Small intestine (tissue), 7 donors: Measurements from ENCODE around the gene FAAP100. TPM values are rescaled to one million over a fixed set of nuclear protein-coding genes. Genes with fewer than 3 reads are reported as not detected.
"Not testable (repeated sequence)": the region's sequence is repeated elsewhere in the genome, so short reads cannot be mapped to it uniquely, and the experiment has no call there.

Source experiments
- DNase-seq, 2 donors: peaks; one replicate each; pipeline versions ENCODE4 v3.0.0 to v3.0.0-alpha.2; 2013
- FAIRE-seq: peaks from 2 replicates; lab custom pipeline; 2012; peaks lifted over from hg19 to GRCh38; lab: Jason Lieb, UNC
- H3K27ac ChIP-seq, 3 donors: one replicate each; pipeline ENCODE4 v1.5.1; 2013; ENCODE audit warnings: low read length in 2 of 3, mild to moderate bottlenecking in 2 of 3, control low read depth in 1 of 3, inconsistent platforms in 1 of 3, low read depth in 1 of 3, moderate library complexity in 1 of 3
- H3K27me3 ChIP-seq, 3 donors: one replicate each; pipeline ENCODE4 v1.6.1; 2013; ENCODE audit warnings: low read length in 3 of 3, inconsistent platforms in 1 of 3; ENCODE audit not compliant: control insufficient read depth in 3 of 3, insufficient read depth in 3 of 3
- H3K36me3 ChIP-seq, 3 donors: one replicate each; pipeline ENCODE4 v1.6.1; 2013; ENCODE audit warnings: low read length in 3 of 3, inconsistent platforms in 1 of 3, low read depth in 1 of 3, mild to moderate bottlenecking in 1 of 3, moderate library complexity in 1 of 3; ENCODE audit not compliant: control insufficient read depth in 3 of 3, insufficient read depth in 2 of 3
- H3K4me1 ChIP-seq, 3 donors: one replicate each; pipeline ENCODE4 v1.6.1; 2013; ENCODE audit warnings: low read length in 2 of 3, inconsistent platforms in 1 of 3, low read depth in 1 of 3, mild to moderate bottlenecking in 1 of 3, moderate library complexity in 1 of 3; ENCODE audit not compliant: control insufficient read depth in 3 of 3, insufficient read depth in 2 of 3
- H3K4me3 ChIP-seq, 3 donors: one replicate each; pipeline ENCODE4 v1.5.1; 2013; ENCODE audit warnings: low read length in 3 of 3, control low read depth in 1 of 3, inconsistent platforms in 1 of 3, low read depth in 1 of 3, mild to moderate bottlenecking in 1 of 3, moderate library complexity in 1 of 3
- H3K9me3 ChIP-seq, 2 donors: one replicate each; pipeline ENCODE4 v1.6.1; 2013; ENCODE audit warnings: low read depth in 1 of 2, low read length in 1 of 2; ENCODE audit not compliant: control insufficient read depth in 2 of 2, insufficient read depth in 1 of 2
- WGBS, 3 donors: extraction: QIAGEN DNeasy Blood & Tissue Kit; methylation state at CpG; one replicate each; pipeline ENCODE4 v1.1.7; 2013; 5-methylcytosine and 5-hydroxymethylcytosine counted together
- polyA plus RNA-seq, 4 donors: library from polyadenylated mRNA; stranded (reverse) in 3 of 4; unstranded in 1 of 4; fragments of 200-250 nt in 3 of 4; fragments of 120-200 nt in 1 of 4; gene quantifications; one replicate each; pipeline versions ENCODE4 v1.2.1 to v1.2.3, GENCODE V29; 2013
- donor health status: healthy with polysubstance abuse.
- donor health status: control.
- donor health status: control.
- donor health status: Bipolar disorder and iron deficiency.
- donor health status: healthy.

The FAAP100 gene
- polyA plus RNA-seq, 4 donors, result 23.7 to 30.2 (median 26.9) TPM

- peaks cover 0 to 20% (median 3%) of the 10 kb centered on the region in 3 donors for H3K4me1 ChIP-seq
- no peaks in the 10 kb centered on the region for H3K36me3 ChIP-seq
- DNase-seq, result no peak
- H3K9me3 ChIP-seq, result no peaks in the 10 kb centered on the region
- 91 to 95% (median 92%) methylated on average over 10 to 11 of the region's 11 CpGs for WGBS, 3 donors
- FAIRE-seq, result no peak
- no peak overlapping the region for H3K27ac ChIP-seq
- H3K4me3 ChIP-seq, result no peak overlapping the region
- H3K27me3 ChIP-seq, result peaks cover 0 to 38% (median 2%) of the 10 kb centered on the region in 3 donors
Observed at GRCh38 chr17:81532490-81533287, 19.5 kb downstream of the FAAP100 start.

- not testable (repeated sequence) for DNase-seq, H3K27ac ChIP-seq, H3K9me3 ChIP-seq, H3K4me3 ChIP-seq, H3K36me3 ChIP-seq, FAIRE-seq
- 95 to 100% (median 95%) methylated on average over 3 of the region's 3 CpGs for WGBS, 3 donors
- Histone ChIP-seq H3K4me1 (peaks cover 0 to 13% (median 0%) of the 10 kb centered on the region in 3 donors), H3K27me3 (peaks cover 0 to 38% (median 2%) of the 10 kb centered on the region in 3 donors)
Observed at GRCh38 chr17:81531998-81532404, 20.2 kb downstream of the FAAP100 start.

DNA sequence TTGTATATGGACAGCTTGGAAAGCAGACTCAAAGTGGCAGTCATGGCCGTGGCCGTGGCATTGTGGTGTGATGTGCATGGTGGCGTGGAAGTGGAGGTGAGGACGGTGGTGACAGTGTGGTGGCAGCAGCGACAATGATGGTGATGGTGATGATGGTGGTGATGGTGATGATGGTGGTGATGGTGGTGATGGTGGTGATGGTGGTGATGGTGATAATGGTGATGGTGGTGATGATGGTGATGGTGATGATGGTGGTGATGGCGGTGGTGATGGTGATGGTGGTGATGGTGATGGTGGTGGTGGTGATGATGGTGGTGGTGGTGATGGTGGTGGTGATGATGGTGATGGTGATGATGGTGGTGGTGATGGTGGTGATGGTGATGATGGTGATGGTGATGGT, 21.1 kb downstream of the FAAP100 start:
- DNase-seq, result not testable (repeated sequence)
- 80 to 91% (median 82%) methylated on average over 6 of the region's 6 CpGs for WGBS, 3 donors
- H3K27me3 ChIP-seq, result peaks cover 0 to 36% (median 2%) of the 10 kb centered on the region in 3 donors

DNA sequence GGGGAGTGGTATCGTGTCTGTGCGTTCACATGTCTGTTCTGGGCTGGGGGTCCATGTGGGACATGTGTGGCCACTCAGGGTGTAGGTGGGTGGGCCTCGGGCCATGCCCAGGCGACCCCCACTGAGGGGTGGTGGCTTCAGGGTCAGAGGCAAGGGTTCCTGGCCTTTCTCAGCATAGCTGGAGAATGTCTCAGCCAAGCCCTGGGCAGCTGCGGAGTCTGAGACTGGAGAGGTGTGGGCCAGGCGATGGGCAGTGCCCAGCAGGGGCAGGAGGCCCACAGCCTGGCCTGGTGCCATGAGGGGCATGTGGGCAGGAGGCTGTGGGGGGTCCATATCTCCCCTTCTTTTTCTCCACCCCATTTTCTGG, 22.7 kb downstream of the FAAP100 start:
- H3K36me3 ChIP-seq, result no peaks in the 10 kb centered on the region
- no peak overlapping the region for H3K4me3 ChIP-seq
- H3K27ac ChIP-seq, result no peak overlapping the region
- H3K9me3 ChIP-seq, result no peaks in the 10 kb centered on the region
- H3K4me1 ChIP-seq, result peaks cover 0 to 7% (median 0%) of the 10 kb centered on the region in 3 donors
- H3K27me3 ChIP-seq, result peaks cover 0 to 31% (median 2%) of the 10 kb centered on the region in 3 donors
- 74 to 85% (median 79%) methylated on average over 5 to 6 of the region's 6 CpGs for WGBS, 3 donors
- no peak for FAIRE-seq
- no peak for DNase-seq

More for the DNA sequence above, 21.1 kb downstream of the FAAP100 start:
- not testable (repeated sequence) for H3K4me1 ChIP-seq, H3K9me3 ChIP-seq, FAIRE-seq, H3K4me3 ChIP-seq, H3K36me3 ChIP-seq, H3K27ac ChIP-seq

- Histone ChIP-seq H3K27me3 (peaks cover 0 to 31% (median 2%) of the 10 kb centered on the region in 3 donors), H3K4me1 (peaks cover 0 to 8% (median 0%) of the 10 kb centered on the region in 3 donors), H3K27ac (no peak overlapping the region), H3K4me3 (no peak overlapping the region), H3K36me3 (no peaks in the 10 kb centered on the region), H3K9me3 (no peaks in the 10 kb centered on the region)
- no peak for DNase-seq
- no peak for FAIRE-seq
- WGBS, 3 donors, result 35 to 85% (median 48%) methylated on average over 49 to 62 of the region's 62 CpGs
Observed at GRCh38 chr17:81528651-81529436, 23.3 kb downstream of the FAAP100 start.

DNA sequence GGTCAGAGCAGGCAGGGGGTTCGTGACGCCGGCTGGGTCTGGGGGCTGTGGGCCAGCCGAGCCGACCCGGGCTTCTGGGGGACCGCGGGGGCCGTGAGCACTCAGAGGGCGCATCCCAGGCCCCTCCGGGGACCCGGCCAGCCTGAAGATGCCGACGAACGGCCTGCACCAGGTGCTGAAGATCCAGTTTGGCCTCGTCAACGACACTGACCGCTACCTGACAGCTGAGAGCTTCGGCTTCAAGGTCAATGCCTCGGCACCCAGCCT, 23.8 kb downstream of the FAAP100 start:
- H3K27me3 ChIP-seq, result peaks cover 0 to 31% (median 2%) of the 10 kb centered on the region in 3 donors

GRCh38 chr17:81527591-81528383, 24.4 kb downstream of the FAAP100 start, which contains the start of gene FSCN2:
FSCN2 (plus strand) TSS chr17:81528377; CDS start chr17:81528532, 155 bp downstream.
- no peak within 1 kb of the TSS for H3K4me3 ChIP-seq
- H3K36me3 ChIP-seq, result no peaks in the 10 kb centered on the region
- peaks cover 0 to 31% (median 2%) of the 10 kb centered on the region in 3 donors for H3K27me3 ChIP-seq
- H3K27ac ChIP-seq, result no peak within 1 kb of the TSS
- no peak for DNase-seq
- WGBS, 3 donors, result 13 to 48% (median 30%) methylated on average over 41 to 42 of the region's 42 CpGs
- no peaks in the 10 kb centered on the region for H3K9me3 ChIP-seq
- FAIRE-seq, result no peak
- H3K4me1 ChIP-seq, result peaks cover 0 to 10% (median 0%) of the 10 kb centered on the region in 3 donors

More for the DNA sequence above, 23.8 kb downstream of the FAAP100 start:
- 23 to 63% (median 40%) methylated on average over 14 to 20 of the region's 20 CpGs for WGBS, 3 donors
- H3K36me3 ChIP-seq, result no peaks in the 10 kb centered on the region
- no peak overlapping the region for H3K4me3 ChIP-seq
- peaks cover 0 to 11% (median 0%) of the 10 kb centered on the region in 3 donors for H3K4me1 ChIP-seq
- H3K9me3 ChIP-seq, result no peaks in the 10 kb centered on the region
- FAIRE-seq, result no peak
- H3K27ac ChIP-seq, result no peak overlapping the region
- no peak for DNase-seq
